PC-9 (cell line): ENCODE data around the gene AMOTL1. TPM values are rescaled to one million over a fixed set of nuclear protein-coding genes. Genes with fewer than 3 reads are reported as not detected.

Experiments used
- BruUV-seq: library from RNA; stranded (reverse); fragments of 400-500 nt; replicated peaks from 2 replicates; lab custom pipeline; 2021; lab: Mats Ljungman, UMichigan
- CTCF ChIA-PET: fragments of 300-600 bp; sonication (Branson Sonifier 250); formaldehyde crosslinking; loops from one replicate; lab custom pipeline; 2022; ENCODE audit warnings: antibody characterized with exemption; lab: Charles Lee
- POLR2A ChIA-PET: fragments of 300-600 bp; sonication (Branson Sonifier 250); formaldehyde crosslinking; loops from one replicate; lab custom pipeline; 2022; ENCODE audit warnings: antibody characterized with exemption; ENCODE audit not compliant: unreplicated experiment; lab: Charles Lee
- DNase-seq, 2 experiments: peaks; one replicate each; pipeline versions ENCODE4 v3.0.0 to v3.0.0-alpha.2; 2015 to 2022; ENCODE audit warnings: mixed read lengths in 1 of 2
- H2AFZ ChIP-seq: fragments of 200-600 bp; sonication (generic); 2 replicates; pipeline ENCODE4 v1.8.1; 2017; ENCODE audit warnings: antibody characterized with exemption
- H3F3A ChIP-seq: fragments of 200-600 bp; sonication (generic); 2 replicates; pipeline ENCODE4 v1.8.1; 2017; ENCODE audit warnings: antibody characterized with exemption, mild to moderate bottlenecking, low read depth; ENCODE audit not compliant: insufficient read depth
- H3K27ac ChIP-seq: fragments of 200-600 bp; sonication (generic); 2 replicates; pipeline ENCODE4 v1.6.1; 2016; ENCODE audit warnings: mixed run types
- H3K27me3 ChIP-seq: fragments of 200-600 bp; sonication (generic); 2 replicates; pipeline ENCODE4 v1.6.1; 2016; ENCODE audit warnings: low read depth, mixed run types; ENCODE audit not compliant: insufficient read depth
- H3K36me3 ChIP-seq: fragments of 200-600 bp; sonication (generic); 2 replicates; pipeline ENCODE4 v1.6.1; 2016; ENCODE audit warnings: low read depth, mixed run types
- H3K4me1 ChIP-seq: fragments of 200-600 bp; sonication (generic); replicated peaks from 2 replicates; pipeline ENCODE4 v1.6.1; 2016; ENCODE audit warnings: mixed run types; ENCODE audit not compliant: insufficient read depth
- H3K4me2 ChIP-seq: fragments of 200-600 bp; sonication (generic); 2 replicates; pipeline ENCODE4 v1.6.1; 2017; ENCODE audit warnings: mixed run types
- H3K4me3 ChIP-seq: fragments of 200-600 bp; sonication (generic); 2 replicates; pipeline ENCODE4 v1.6.1; 2016; ENCODE audit warnings: mixed run types
- H3K79me2 ChIP-seq: fragments of 200-600 bp; sonication (generic); 2 replicates; pipeline ENCODE4 v1.6.1; 2017; ENCODE audit warnings: low read depth, mixed run types
- H3K9me2 ChIP-seq: fragments of 200-600 bp; sonication (generic); 2 replicates; pipeline ENCODE4 v1.8.1; 2017; ENCODE audit warnings: mild to moderate bottlenecking; ENCODE audit not compliant: insufficient read depth
- H3K9me3 ChIP-seq: fragments of 200-600 bp; sonication (generic); 2 replicates; pipeline ENCODE4 v1.8.1; 2016; ENCODE audit warnings: low read depth; ENCODE audit not compliant: insufficient read depth
- H4K20me1 ChIP-seq: fragments of 200-600 bp; sonication (generic); 2 replicates; pipeline ENCODE4 v1.8.1; 2017; ENCODE audit not compliant: insufficient read depth
- CTCF ChIP-seq: fragments of 200-600 bp; sonication (generic); conservative IDR thresholded peaks from 2 replicates; pipeline ENCODE4 v1.6.1; 2017; ENCODE audit warnings: mixed run types, antibody characterized with exemption, mild to moderate bottlenecking, moderate library complexity
- EZH2 ChIP-seq: fragments of 200-600 bp; sonication (generic); IDR thresholded peaks from 2 replicates; pipeline ENCODE4 v1.8.0; 2017; ENCODE audit warnings: antibody characterized with exemption, low read depth
- intact Hi-C: fragments of 100-400 bp; cut with micrococcal nuclease; formaldehyde crosslinking; loops from one replicate; pipeline ENCODE4 v1.10.0; 2022; ENCODE audit not compliant: unreplicated experiment
- total RNA-seq: library from RNA; stranded (reverse); gene quantifications from 2 replicates; pipeline ENCODE4 v1.2.3, GENCODE V29; 2021

The AMOTL1 gene
- total RNA-seq, 1 experiment from 2014 or later: 60.5 TPM

DNA sequence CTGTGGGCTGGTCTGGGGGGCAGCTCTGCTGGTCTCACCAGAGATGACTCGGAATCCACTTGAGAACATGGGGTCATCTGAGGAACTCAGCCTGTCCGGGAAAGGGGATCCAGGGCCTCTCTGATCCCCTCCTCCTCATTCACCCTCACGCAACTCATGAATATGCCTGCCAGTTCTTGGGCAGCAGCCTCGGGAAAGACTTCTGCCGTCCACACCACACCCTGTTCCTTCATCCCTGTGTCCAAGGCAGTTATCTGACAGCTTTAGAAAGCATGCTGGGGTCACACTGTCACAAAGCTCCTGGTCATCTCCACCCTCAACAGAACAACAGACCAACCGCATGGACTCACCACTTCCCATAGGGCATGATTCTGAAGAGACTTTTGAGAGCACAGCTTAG, 88.3 kb downstream of the AMOTL1 start:
- BruUV-seq: no TSS peak
- no peaks in the 10 kb centered on the region for H3K27me3 ChIP-seq
- no peak for DNase-seq
- no peaks in the 10 kb centered on the region for H3K4me1 ChIP-seq
- no peak overlapping the region for H2AFZ ChIP-seq
- peaks cover 18% of the 10 kb centered on the region for H4K20me1 ChIP-seq
- H3K79me2 ChIP-seq: no peaks in the 10 kb centered on the region; the same call in 1 of the 2 replicates
- H3K27ac ChIP-seq: no peak overlapping the region
- peaks cover 31% of the 10 kb centered on the region; the same call in 1 of the 2 replicates for H3F3A ChIP-seq
- ChIA-PET POLR2A (no interaction called here), CTCF (no interaction called here)
- no peak overlapping the region for H3K4me2 ChIP-seq
- no peak overlapping the region for H3K4me3 ChIP-seq
- TF ChIP-seq EZH2: no peak
- TF ChIP-seq CTCF: no peak
- no peaks in the 10 kb centered on the region for H3K9me3 ChIP-seq
- H3K9me2 ChIP-seq: no peaks in the 10 kb centered on the region
- peaks cover 71% of the 10 kb centered on the region for H3K36me3 ChIP-seq
- intact Hi-C loops: no loop called here

GRCh38 chr11:94857337-94857736, 89.2 kb downstream of the AMOTL1 start:
- no peaks in the 10 kb centered on the region for H3K4me1 ChIP-seq
- peaks cover 17% of the 10 kb centered on the region; the same call in 1 of the 2 replicates for H4K20me1 ChIP-seq
- no peak overlapping the region for H3K27ac ChIP-seq
- no peaks in the 10 kb centered on the region for H3K79me2 ChIP-seq
- H3K4me2 ChIP-seq: no peak overlapping the region
- intact Hi-C loops: no loop called here
- H3F3A ChIP-seq: peaks cover 27% of the 10 kb centered on the region; the same call in 1 of the 2 replicates
- no peaks in the 10 kb centered on the region for H3K9me3 ChIP-seq
- no peaks in the 10 kb centered on the region for H3K27me3 ChIP-seq
- no peak for DNase-seq
- H3K36me3 ChIP-seq: peaks cover 63% of the 10 kb centered on the region
- H3K4me3 ChIP-seq: no peak overlapping the region
- H3K9me2 ChIP-seq: no peaks in the 10 kb centered on the region
- H2AFZ ChIP-seq: no peak overlapping the region
- POLR2A ChIA-PET: no interaction called here
- CTCF ChIA-PET: no interaction called here
- BruUV-seq: no TSS peak
- TF ChIP-seq EZH2 (no peak), CTCF (no peak)

DNA sequence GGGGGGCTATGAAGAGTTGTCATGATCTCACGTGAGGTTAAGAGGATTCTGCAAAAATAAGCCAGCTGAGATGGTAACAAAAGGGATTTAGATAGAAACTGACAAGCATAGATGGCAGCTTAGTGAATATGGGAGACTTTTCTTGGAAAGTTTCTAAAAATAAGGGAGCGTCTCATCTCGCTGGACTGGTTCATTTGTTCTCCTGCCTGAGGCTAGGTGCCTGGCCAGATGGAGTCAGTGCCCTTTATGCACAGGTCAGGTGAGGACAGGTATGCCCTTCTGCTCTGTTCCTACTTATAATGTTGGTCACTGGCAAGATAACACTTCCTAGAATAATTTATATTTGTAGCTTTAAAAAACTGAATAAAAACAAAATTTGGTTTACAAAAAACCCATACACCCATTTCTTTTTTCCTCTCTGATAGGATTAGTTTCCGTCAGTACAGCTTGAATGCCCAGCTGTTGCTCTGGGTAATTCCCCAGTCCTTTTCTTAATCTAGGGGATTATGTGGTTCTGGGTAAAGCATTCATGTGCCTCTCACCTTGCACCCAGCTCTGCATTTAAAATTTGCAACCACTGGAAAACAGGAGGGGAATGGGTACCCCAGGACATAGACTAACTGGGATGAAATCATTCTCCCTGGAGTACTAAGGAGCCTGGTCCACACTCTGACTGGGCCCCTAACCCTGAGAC, 90.0 kb downstream of the AMOTL1 start:
- H3K27ac ChIP-seq: no peak overlapping the region
- H3K9me2 ChIP-seq: no peaks in the 10 kb centered on the region
- no peaks in the 10 kb centered on the region for H3K79me2 ChIP-seq
- no TSS peak for BruUV-seq
- intact Hi-C loops: no loop called here
- no peak for DNase-seq
- CTCF ChIA-PET: interaction anchor here (0.7 kb wide), 1 partner anchor 74 kb away, joined by 3 read pairs; no protein-coding TSS in a partner anchor
- H3K4me1 ChIP-seq: no peaks in the 10 kb centered on the region
- H3K27me3 ChIP-seq: no peaks in the 10 kb centered on the region
- H3K9me3 ChIP-seq: no peaks in the 10 kb centered on the region
- H4K20me1 ChIP-seq: peaks cover 17% of the 10 kb centered on the region; the same call in 1 of the 2 replicates
- H3K4me3 ChIP-seq: no peak overlapping the region
- H3F3A ChIP-seq: peaks cover 27% of the 10 kb centered on the region; the same call in 1 of the 2 replicates
- no peak overlapping the region for H2AFZ ChIP-seq
- TF ChIP-seq CTCF (no peak), EZH2 (no peak)
- peaks cover 66% of the 10 kb centered on the region for H3K36me3 ChIP-seq
- POLR2A ChIA-PET: interaction anchor here (0.7 kb wide), 1 partner anchor 72 kb away, joined by 5 read pairs; no protein-coding TSS in a partner anchor
- no peak overlapping the region for H3K4me2 ChIP-seq
